Measurements from ENCODE around the gene ICAM4.
"Not testable (repeated sequence)": the region's sequence is repeated elsewhere in the genome, so short reads cannot be mapped to it uniquely, and the experiment has no call there.

ICAM4 gene

DNA sequence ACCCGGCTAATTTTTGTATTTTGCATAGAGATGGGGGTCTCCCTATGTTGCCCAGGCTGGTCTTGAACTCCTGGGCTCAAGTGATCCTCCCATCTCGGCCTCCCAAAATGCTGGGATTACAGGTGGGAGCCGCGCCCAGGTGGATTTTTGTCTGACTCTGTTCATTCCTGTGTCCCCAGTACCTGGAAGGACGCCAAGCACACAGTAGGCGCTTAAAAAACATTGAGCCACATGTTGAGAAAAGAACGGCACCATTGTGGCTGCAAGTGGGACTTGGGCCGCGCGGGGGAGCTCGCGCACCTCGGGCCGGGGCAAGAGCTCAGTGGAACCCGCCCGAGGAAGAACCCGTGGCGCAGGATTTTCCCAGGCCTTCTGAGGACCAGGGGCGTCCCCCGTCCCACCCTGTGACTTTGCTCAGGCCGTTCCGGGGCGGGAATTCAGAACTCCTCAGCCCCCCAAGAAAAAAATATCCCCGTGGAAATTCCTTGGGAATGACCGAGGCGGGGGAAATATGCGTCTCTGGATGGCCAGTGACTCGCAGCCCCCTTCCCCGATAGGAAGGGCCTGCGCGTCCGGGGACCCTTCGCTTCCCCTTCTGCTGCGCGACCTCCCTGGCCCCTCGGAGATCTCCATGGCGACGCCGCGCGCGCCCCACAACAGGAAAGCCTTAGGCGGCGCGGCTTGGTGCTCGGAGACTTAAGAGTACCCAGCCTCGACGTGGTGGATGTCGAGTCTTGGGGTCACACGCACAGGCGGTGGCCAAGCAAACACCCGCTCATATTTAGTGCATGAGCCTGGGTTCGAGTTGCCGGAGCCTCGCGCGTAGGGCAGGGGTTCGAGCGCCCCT is 17.2 kb upstream of the ICAM4 start:
- DNase-seq (ENCODE audit: low read depth): peak; percentile 77

DNA sequence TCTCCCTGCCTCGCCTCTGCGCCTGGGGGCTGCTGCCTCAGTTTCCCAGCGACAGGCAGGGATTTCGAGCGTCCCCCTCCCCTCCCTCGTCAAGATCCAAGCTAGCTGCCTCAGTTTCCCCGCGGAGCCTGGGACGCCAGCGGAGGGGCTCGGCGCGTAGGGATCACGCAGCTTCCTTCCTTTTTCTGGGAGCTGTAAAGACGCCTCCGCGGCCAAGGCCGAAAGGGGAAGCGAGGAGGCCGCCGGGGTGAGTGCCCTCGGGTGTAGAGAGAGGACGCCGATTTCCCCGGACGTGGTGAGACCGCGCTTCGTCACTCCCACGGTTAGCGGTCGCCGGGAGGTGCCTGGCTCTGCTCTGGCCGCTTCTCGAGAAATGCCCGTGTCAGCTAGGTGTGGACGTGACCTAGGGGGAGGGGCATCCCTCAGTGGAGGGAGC is 16.6 kb upstream of the ICAM4 start:
- DNase-seq (ENCODE audit: low read depth): no peak

DNA sequence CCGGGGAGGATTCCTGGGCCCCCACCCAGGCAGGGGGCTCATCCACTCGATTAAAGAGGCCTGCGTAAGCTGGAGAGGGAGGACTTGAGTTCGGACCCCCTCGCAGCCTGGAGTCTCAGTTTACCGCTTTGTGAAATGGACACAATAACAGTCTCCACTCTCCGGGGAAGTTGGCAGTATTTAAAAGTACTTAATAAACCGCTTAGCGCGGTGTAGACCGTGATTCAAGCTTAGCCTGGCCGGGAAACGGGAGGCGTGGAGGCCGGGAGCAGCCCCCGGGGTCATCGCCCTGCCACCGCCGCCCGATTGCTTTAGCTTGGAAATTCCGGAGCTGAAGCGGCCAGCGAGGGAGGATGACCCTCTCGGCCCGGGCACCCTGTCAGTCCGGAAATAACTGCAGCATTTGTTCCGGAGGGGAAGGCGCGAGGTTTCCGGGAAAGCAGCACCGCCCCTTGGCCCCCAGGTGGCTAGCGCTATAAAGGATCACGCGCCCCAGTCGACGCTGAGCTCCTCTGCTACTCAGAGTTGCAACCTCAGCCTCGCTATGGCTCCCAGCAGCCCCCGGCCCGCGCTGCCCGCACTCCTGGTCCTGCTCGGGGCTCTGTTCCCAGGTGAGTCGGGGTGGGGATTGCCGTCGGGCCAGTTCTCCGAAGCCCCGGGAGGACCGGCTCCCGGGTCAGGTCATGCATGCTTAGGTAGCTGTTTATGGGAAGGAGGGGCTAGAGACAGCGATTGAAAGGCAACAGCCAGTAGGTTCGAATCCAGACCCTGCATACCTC is 15.9 kb upstream of the ICAM4 start, which contains the start of gene ICAM1:
TSS of gene ICAM1 (plus strand) at position 505 of the 779 bp plus-strand sequence. CDS start at position 545, 40 bp downstream.
- DNase-seq (ENCODE audit: low read depth): peak; percentile 52

DNA sequence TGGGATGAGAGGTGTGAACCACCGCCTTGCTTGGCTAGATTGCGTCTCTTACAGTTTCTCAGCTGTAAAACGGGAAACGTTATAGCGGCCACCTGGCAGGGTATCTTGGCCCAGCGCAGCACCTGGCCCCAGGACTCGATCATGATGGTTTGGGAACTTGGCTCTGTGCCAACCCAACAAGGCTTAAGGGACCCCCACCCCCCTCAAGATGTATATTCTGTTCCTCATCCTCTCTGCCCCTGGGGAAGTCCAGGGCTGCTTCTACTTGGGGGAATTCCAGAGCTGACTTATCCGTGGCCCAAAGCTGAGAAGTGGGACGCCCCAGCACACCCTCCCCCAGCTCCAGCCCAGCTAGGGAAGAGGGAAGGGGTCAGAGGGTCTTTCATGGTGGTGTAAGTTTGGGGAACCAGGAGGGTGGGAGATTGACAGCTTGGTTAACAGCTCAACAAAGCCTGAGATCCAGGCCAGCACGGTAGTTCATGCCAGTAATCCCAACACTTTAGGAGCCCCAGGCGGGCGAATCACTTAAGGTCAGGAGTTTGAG is 15.1 kb upstream of the ICAM4 start:
- no peak for DNase-seq (ENCODE audit: low read depth)

DNA sequence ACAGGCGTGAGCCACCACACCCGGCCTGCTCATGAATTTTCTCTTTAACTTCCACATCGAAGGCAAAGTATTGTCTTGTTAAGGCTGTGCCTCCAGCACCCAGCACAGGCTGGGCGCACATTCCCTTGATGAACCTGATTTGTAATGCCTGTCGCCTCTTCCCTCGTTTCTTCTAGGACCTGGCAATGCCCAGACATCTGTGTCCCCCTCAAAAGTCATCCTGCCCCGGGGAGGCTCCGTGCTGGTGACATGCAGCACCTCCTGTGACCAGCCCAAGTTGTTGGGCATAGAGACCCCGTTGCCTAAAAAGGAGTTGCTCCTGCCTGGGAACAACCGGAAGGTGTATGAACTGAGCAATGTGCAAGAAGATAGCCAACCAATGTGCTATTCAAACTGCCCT is 12.2 kb upstream of the ICAM4 start:
- no peak for DNase-seq (ENCODE audit: low read depth)

DNA sequence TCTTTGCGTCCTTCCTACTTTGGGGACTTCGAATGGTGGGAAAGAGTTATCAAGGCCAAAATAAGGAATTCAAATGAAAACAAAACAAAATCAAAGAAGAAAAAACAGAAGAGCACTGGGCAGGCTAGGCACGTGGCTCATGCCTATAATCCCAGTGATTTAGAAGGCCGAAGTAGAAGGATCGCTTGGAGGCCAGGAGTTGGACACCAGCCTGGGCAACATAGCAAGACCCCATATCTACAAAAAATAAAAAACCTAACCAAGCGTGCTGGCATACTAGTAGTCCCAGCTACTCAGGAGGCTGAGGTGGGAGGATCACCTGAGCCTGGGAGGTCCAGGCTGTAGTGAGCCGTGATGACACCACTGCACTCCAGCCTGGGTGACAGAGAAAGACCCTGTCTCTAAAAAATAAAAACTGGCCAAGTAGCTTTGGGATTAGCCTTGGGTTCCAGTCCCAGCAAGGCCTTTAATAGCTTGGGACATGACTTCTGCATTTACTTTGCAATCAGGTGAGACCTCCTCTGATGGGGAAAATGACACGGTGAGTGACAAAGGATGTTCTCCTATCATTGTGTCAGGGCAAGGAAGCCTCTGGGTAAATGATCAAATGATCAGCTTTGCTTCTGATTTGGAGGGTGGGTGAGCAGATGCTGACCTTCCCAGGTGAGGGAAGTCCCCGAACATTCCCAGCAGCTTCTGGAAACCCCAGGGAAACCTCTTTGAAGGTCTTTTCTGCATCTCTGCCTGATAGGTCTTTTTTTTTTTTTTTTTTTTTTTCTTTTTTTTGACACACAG is 8.8 kb upstream of the ICAM4 start:
- DNase-seq (ENCODE audit: low read depth): no peak

DNA sequence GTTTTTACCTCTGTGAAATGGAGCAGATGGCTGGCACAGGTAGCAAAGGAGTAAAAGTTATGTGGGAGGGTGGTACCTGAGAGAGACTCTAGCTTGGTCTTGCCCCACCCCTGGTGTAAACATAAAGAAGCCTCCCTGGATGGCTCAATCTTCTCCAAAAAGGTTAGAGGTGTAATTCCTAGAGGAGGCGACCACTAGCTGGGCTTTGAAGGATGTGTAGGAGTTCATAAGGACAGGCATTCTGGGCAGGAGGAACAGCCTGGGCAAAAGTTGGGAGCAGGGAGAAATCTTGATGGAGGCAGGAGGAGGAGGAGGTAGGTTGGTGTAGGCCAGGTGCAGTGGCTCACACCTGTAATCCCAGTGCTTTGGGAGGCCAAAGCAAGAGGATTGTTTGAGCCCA is 7.8 kb upstream of the ICAM4 start:
- no peak for DNase-seq (ENCODE audit: low read depth)

DNA sequence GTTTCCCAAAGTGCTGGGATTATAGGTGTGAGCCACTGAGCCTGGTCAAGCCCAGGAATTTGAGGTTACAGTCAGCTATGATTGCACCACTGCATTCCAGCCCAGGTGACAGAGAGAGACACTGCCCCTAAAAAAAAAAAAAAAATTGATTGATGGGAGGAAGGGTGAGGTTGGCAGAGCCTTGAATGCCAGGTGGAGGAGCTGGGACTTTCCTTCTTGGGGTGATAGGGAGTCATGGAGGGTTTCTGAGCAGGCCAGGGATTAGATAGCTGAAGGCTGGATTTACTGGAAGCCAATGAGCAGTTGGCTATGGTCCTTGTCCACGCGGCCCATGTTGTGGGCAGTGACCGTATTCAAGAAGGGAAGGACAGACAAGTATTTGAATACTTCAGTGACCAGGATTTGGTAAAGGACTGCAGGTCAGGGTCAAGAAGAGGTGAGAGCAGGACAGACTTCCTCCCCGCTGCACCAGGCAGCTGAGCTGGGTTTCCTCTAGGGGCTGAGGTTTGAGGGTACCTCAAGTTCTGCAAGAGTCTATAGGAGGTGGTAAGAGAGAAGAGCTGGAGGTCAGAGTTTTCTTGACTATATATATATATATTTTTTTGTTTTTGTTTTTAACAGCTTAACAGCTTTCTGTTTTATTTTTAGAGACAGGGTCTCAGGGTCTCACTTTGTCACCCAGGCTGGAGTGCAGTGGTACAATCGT is 6.9 kb upstream of the ICAM4 start:
- DNase-seq (ENCODE audit: low read depth): no peak

DNA sequence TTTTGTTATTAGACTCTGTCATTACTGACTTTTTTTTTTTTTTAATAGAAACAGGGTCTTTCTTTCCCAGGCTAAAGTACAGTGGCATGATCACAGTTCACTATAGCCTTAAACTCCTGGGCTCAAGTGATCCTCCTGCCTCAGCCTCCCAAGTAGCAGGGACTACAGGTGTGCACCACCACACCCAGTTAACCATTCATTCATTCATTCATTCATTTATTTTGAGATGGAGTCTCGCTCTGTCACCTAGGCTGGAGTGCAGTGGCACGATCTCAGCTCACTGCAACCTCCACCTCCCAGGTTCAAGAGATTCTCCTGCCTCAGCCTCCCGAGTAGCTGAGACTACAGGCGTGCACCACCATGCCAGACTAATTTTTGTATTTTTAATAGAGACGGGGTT is 4.7 kb upstream of the ICAM4 start:
- not testable (repeated sequence) for DNase-seq (ENCODE audit: low read depth)

DNA sequence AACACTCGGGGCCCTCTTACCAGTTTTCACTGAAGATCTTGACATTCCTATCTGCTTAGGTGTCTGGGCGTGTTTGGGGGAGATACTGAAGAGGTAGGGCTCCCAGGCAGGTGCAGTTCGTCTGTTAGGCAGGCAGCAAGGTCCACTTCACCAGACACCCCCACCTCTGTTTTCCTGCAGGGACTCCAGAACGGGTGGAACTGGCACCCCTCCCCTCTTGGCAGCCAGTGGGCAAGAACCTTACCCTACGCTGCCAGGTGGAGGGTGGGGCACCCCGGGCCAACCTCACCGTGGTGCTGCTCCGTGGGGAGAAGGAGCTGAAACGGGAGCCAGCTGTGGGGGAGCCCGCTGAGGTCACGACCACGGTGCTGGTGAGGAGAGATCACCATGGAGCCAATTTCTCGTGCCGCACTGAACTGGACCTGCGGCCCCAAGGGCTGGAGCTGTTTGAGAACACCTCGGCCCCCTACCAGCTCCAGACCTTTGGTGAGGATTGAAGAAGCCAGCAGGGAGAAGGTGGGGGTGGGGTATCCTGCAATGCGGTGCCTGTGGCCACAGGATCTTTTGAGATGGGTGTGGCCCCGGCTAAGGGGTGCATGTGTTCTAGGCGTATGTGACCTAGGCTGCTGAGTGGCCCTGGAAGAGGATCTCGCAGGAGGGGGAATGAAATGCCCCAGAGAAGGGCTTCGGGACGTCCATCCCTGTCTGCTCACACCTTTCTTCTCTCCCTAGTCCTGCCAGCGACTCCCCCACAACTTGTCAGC is 3.3 kb upstream of the ICAM4 start:
- no peak for DNase-seq (ENCODE audit: low read depth)

DNA sequence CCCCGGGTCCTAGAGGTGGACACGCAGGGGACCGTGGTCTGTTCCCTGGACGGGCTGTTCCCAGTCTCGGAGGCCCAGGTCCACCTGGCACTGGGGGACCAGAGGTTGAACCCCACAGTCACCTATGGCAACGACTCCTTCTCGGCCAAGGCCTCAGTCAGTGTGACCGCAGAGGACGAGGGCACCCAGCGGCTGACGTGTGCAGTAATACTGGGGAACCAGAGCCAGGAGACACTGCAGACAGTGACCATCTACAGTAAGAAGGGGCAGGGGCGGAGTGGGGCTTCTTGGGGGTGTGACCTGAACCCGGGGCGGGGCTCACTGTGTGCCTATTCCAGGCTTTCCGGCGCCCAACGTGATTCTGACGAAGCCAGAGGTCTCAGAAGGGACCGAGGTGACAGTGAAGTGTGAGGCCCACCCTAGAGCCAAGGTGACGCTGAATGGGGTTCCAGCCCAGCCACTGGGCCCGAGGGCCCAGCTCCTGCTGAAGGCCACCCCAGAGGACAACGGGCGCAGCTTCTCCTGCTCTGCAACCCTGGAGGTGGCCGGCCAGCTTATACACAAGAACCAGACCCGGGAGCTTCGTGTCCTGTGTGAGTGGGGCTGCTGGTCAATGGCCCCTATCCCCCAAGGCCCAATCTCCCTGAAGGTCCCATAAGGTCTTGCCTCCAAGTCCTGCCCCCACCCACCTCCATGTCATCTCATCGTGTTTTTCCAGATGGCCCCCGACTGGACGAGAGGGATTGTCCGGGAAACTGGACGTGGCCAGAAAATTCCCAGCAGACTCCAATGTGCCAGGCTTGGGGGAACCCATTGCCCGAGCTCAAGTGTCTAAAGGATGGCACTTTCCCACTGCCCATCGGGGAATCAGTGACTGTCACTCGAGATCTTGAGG is 2.4 kb upstream of the ICAM4 start:
- no peak for DNase-seq (ENCODE audit: low read depth)

DNA sequence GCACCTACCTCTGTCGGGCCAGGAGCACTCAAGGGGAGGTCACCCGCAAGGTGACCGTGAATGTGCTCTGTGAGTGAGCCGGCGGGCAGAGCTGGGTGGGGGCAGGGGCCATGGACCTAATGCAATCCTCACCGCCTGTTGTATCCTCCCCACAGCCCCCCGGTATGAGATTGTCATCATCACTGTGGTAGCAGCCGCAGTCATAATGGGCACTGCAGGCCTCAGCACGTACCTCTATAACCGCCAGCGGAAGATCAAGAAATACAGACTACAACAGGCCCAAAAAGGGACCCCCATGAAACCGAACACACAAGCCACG is 1.8 kb upstream of the ICAM4 start:
- DNase-seq (ENCODE audit: low read depth): no peak

DNA sequence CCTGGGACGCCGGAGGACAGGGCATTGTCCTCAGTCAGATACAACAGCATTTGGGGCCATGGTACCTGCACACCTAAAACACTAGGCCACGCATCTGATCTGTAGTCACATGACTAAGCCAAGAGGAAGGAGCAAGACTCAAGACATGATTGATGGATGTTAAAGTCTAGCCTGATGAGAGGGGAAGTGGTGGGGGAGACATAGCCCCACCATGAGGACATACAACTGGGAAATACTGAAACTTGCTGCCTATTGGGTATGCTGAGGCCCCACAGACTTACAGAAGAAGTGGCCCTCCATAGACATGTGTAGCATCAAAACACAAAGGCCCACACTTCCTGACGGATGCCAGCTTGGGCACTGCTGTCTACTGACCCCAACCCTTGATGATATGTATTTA is 1.4 kb upstream of the ICAM4 start:
- no peak for DNase-seq (ENCODE audit: low read depth)

DNA sequence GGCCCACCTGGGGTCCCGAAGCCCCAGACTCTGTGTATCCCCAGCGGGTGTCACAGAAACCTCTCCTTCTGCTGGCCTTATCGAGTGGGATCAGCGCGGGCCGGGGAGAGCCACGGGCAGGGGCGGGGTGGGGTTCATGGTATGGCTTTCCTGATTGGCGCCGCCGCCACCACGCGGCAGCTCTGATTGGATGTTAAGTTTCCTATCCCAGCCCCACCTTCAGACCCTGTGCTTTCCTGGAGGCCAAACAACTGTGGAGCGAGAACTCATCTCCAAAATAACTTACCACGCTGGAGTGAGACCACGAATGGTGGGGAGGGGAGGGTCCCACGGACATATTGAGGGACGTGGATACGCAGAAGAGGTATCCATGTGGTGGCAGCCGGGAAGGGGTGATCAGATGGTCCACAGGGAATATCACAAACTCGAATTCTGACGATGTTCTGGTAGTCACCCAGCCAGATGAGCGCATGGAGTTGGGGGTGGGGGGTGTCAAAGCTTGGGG is 2.0 kb downstream of the ICAM4 start:
- no peak for DNase-seq (ENCODE audit: low read depth)

DNA sequence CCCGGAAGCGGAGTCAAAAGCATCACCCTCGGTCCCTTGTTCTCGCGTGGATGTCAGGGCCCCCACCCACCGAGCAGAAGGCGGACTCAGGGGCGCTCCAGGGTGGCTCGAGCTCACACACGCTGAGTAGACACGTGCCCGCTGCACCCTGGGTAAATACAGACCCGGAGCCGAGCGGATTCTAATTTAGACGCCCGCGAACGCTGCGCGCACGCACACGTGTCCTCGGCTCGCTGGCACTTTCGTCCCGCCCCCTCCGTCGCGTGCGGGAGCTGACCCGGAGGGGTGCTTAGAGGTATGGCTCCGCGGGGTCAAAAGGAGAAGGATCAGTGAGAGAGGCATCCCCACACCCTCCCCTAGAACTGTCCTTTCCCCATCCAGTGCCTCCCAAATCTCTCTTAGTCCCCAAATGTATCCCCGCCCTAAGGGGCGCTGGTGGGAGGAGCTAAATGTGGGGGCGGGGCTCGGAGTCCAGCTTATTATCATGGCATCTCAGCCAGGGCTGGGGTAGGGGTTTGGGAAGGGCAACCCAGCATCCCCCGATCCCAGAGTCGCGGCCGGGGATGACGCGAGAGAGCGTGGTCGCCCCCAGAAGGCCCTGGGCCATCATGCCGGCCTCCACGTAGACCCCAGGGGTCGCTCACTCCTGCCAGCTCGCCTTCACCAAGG is 2.5 kb downstream of the ICAM4 start:
- peak; percentile 46 for DNase-seq (ENCODE audit: low read depth)

DNA sequence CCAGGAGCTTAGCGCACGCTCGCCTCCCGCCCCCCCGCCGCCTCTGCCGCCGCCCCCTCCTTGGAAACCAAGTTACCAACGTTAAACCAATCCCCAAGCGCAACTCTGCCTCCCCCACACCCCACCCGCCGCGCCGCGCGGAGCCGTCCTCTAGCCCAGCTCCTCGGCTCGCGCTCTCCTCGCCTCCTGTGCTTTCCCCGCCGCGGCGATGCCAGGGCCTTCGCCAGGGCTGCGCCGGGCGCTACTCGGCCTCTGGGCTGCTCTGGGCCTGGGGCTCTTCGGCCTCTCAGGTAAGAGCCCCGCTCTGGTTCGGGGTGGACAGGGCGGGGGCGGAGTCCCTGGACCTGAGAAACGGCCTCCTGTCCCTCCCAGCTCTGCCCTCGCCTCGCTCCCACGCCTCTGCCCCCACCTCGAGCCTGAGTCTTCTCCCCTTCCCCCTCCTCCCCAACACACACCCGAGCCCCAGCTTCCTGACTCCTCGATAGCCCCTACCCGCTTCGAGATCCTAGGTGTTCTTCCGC is 3.1 kb downstream of the ICAM4 start, which contains the start of gene ICAM5:
TSS of gene ICAM5 (plus strand) at position 117 of the 521 bp plus-strand sequence. CDS start at position 209, 92 bp downstream.
- no peak for DNase-seq (ENCODE audit: low read depth)

DNA sequence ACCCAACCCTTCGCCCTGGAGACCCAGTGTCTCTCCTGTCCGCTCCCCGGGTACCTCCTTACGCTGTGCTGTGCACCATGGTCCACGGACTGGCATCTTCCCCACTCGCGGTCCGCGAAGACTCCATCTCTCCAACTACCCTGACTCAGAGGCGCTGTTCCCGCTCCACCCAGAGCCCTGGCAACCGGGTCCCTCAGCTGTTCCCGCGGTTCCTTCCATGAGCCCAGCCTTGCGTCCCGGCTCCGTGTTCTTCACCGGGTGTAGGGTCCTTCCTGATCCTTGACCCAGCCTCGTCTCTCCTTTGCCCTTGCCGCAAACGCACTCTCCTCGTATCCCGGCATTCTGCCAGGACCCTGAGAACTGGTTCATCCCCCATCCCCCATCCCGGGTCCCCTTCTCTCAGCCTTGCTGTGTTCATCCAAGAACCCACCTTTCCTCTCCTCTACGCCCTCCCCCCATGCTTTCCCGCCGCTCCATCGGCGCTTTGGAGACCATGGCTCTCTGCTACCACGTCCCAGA is 3.7 kb downstream of the ICAM4 start:
- no peak for DNase-seq (ENCODE audit: low read depth)

DNA sequence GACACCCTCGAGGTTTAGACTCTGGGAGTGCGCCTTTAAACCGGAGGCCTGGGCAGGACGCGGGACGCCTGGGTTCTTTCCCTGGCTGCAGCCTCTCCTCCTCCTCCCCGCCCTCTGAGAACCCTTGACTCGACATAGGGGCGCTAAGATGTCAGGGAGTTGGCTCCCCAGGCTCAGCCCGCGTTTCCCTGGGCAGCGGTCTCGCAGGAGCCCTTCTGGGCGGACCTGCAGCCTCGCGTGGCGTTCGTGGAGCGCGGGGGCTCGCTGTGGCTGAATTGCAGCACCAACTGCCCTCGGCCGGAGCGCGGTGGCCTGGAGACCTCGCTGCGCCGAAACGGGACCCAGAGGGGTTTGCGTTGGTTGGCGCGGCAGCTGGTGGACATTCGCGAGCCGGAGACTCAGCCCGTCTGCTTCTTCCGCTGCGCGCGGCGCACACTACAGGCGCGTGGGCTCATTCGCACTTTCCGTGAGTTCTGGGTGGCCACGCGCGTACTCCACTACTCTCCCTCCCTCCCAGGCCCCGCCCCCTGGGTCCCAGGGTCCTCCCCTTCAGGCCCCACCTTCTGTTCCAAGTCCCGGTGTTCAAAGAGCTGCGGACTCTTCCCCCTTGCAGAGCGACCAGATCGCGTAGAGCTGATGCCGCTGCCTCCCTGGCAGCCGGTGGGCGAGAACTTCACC is 4.3 kb downstream of the ICAM4 start:
- DNase-seq (ENCODE audit: low read depth): no peak

Data from T follicular helper cell (primary cell).